ENCODE measurements around the gene TADA2B.

TADA2B gene

GRCh38 chr4:7042503-7043283 is 479 bp upstream of the TADA2B start:
- DNase-seq = peak; percentile 99

GRCh38 chr4:7044137-7044930 is 1.2 kb downstream of the TADA2B start:
- DNase-seq = no peak

DNA sequence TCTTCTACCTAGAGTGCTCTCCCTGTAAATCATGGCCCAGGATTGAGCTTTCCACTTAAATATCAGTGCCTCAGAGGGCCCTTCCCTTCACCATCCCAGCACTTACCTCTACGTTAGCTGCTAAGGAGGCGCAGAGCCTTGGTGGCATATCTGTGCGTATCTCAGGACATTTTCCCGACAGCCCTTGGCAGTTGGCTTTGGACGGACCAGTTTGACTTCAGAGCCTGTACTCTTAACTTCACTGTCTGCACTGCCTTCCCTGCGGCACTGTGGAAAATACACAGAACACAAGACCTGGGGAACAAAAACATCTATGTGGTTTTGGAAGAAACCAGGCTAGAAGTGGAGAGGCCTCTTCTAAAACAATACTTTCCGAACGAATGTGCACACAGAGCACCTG is 2.4 kb downstream of the TADA2B start:
- DNase-seq = no peak

DNA sequence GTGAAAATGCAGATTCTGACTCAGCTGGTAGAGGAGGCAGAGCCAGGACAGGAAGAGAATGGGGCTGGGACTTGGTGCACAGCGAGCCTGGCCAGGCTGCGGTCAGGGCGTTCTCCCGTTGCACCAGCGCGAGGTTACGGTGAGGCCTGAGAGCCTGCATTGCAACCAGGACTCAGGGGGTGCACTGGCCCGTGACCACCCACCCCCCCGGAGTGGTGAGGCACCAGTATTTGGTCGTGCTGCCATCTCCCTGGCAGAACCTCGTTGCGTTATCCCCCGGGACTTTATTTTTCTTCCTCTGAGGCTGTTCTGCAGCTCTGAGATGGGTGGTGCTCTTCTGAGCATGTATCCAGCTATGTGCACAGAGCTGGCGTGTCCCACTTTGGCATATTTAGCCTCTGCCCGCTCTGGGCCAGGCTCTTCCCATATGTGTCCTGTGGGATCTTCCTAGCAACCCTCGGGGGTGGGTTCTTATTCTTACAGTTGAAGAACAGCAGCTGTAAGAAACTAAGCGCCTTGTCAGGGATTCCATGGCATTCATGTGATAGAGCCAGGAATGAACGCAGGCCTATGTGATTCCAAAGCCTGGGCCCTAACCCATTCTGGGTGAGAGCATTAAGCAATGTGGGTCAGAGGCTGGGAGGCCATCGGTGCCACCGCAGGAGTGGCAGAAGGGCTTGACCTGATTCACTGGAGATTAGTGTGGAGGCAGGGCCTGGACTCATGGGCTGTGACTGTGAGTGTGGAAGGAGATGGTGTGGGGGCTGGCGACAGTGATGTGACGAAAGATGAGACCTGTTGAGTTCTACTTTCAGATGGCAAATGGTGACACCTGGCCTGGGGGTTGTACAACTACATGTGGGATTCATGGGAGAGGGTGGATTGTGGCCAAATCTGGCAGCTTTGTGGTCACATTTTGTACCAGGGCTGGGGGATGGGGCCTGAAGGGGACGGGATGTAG is 3.1 kb downstream of the TADA2B start:
- no peak for DNase-seq

DNA sequence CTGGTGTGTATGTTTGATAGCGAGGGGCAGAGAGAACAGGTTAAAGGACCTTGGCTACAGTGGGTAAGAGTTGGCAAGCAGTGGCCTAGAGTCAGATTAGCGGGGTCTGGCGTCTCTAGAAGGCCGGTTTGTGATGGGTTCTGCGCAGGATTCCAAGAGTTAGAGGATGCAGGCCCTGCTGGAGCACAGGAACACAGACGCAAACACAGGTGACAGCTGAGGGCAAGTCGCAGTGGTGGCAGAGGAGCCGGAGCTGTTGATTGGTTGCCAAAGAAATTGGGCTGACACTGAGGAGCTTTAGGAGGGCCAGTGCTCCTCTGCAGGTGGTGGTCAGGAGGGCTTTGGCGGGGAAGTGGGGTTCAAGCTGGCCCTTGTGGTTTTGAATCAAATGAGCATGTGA is 3.8 kb downstream of the TADA2B start:
- no peak for DNase-seq

GRCh38 chr4:7048642-7049041 is 5.5 kb downstream of the TADA2B start:
- no peak for DNase-seq

GRCh38 chr4:7049295-7049694 is 6.1 kb downstream of the TADA2B start:
- DNase-seq = no peak

GRCh38 chr4:7049739-7050138 is 6.6 kb downstream of the TADA2B start:
- no peak for DNase-seq

DNA sequence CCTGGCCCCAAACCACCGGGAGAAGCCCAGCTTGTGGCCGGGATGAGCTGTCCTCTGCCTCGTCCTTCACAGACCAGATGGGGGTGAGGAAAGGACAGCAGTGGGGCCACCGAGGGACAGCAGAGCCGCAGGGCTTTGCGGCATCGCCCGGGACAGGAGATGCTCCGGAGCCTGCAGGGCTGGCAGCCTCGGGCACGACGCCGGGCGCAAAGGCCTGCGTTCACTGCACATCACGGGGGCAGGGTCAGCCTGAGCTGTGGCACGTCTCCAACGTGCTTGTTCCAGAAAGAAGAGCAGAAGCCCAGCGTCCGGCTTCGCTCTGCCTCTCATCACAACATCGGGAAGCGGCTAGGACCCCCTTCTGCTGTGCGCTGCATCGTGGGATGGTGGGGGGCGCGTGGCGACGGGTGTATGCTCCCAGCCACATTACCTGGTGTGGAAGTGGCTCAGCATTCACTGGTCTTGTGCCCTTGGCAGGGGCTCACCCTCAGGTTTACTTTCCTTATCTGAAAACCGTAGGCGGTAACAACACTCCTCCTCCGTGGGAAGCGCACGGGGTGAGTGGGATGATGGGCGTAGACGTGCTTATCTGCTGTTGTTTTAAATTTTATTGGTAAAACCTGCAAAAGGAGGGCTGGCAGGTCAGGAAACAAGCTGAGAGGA is 7.4 kb downstream of the TADA2B start:
- DNase-seq = no peak

- no peak for DNase-seq
These were observed 7.9 kb downstream of the TADA2B start for GRCh38 chr4:7051144-7051495.

GRCh38 chr4:7051905-7052304 is 8.7 kb downstream of the TADA2B start:
- DNase-seq = no peak

- no peak for DNase-seq
These were observed 9.1 kb downstream of the TADA2B start for GRCh38 chr4:7052313-7052712.

DNA sequence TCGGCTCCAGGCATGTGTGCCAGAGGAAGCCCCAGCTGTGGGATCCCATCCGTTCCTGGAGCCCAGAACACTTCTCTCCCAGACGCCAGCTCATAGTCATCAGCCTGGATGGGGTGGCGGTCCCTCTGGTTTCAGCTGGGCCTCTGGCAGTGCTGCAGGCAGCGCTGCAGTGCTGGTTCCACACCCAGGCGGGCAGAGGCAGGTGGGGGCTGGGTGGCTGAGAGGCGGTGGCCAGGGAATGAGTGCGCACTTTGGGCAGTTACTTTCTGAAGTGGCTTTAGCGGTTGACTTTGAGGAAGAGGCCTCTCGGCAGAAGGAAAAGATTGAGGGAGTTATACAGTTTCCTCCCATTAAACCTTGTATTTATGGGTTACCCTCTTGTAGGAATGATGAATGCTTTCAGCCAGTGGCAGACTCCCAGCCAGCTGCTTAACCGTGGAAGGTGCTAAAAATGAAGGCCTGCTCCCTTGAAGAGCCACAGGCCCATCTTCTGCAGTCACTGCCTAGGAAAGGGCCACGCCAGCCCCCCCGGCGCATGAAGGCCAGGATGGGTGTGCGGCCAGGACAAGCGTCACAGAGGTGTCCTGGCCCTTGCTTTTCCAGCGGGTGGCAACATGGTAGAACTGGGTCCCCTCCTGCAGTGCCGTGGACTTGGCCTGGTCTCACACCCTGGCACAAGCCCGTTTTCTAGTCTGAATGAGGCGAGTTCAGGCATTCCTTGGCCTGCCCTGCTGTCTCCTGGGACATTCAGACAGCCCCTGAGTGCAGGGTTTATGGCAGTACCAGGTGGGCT is 9.9 kb downstream of the TADA2B start:
- no peak for DNase-seq

DNA sequence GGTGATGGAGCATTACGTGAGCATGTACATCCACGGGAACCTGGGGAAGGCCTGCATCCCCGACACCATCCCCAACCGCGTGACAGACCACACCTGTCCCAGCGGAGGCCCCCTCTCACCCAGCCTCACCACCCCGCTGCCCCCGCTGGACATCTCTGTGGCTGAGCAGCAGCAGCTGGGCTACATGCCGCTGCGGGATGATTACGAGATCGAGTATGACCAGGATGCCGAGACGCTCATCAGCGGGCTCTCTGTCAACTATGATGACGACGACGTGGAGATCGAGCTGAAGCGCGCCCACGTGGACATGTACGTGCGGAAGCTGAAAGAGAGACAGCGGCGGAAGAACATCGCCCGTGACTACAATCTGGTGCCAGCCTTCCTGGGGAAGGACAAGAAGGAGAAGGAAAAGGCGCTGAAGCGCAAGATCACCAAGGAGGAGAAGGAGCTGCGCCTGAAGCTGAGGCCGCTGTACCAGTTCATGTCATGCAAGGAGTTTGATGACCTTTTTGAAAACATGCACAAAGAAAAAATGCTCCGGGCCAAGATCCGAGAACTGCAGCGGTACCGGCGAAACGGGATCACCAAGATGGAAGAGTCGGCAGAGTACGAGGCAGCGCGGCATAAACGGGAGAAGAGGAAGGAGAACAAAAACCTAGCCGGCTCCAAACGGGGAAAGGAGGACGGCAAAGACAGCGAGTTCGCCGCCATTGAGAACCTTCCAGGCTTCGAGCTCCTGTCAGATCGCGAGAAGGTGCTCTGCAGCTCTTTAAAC is 11.1 kb downstream of the TADA2B start:
- DNase-seq = no peak

- no peak for DNase-seq
These were observed 12.2 kb downstream of the TADA2B start for GRCh38 chr4:7055111-7055989.

- no peak for DNase-seq
These were observed 12.8 kb downstream of the TADA2B start for GRCh38 chr4:7055990-7056325.

DNA sequence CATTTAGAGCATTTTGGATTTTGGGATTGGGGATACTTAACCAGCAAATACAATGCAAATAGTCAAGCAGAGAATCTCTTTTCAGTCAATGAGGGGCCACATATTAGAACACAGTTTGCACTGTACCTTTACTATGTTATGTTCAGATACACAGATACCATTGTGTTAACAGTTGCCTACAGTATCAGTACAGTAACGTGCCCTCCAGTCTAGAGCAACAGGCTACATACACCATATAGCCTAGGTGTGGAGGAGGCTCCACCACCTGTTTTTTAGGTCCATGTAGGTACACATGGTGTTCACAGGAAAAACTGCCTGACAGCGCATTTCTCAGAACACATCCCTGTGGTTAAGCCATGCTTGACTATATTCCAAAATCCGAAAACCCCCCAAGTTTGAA is 15.6 kb downstream of the TADA2B start:
- no peak for DNase-seq

- DNase-seq = no peak
These were observed 16.5 kb downstream of the TADA2B start for GRCh38 chr4:7059662-7060061.

GRCh38 chr4:7060346-7061150 is 17.4 kb downstream of the TADA2B start:
- no peak for DNase-seq

All from 8988T (cell line).